C4-2B (cell line): ENCODE measurements around the gene PFKFB3.
"Not testable (repeated sequence)": the region's sequence is repeated elsewhere in the genome, so short reads cannot be mapped to it uniquely, and the experiment has no call there.

Experiments used
- CTCF ChIP-seq: fragments of 450-650 bp; conservative IDR thresholded peaks from 2 replicates; pipeline ENCODE4 v1.5.1; 2017; ENCODE audit warnings: mild to moderate bottlenecking
- ZFX ChIP-seq: fragments of 450-650 bp; IDR thresholded peaks from 2 replicates; pipeline ENCODE4 v1.6.1; 2017

DNA sequence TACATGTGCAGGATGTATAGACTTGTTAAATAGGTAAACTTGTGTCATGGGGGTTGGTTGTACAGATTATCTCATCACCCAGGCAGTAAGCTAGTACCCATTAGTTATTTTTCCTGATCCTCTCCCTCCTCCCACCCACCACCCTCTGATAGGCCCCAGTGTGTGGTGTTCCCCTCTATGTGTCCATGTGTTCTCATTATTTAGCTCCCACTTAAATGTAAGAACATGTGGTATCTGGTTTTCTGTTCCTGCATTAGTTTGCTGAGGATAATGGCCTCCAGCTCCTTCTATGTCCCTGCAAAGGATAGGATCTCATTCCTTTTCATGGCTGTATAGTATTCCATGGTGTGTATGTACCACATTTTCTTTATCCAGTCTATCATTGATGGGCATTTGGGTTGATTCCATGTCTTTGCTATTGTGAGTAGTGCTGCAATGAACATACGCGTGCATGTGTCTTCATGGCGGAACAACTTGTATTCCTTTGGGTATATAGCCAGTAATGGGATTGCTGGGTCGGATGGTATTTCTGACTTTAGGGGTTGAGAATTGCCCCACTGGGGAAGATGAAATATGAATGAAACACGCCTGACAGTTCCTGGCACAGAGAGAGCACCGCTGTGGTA is 36.0 kb downstream of the PFKFB3 start:
- not testable (repeated sequence) for TF ChIP-seq CTCF, ZFX
